Measurements from ENCODE around the gene CCL18.

GRCh38 chr17:36111068-36111490 lies 47.0 kb downstream of the CCL18 start:
- TF ChIP-seq CTCF (IDR thresholded peaks at IDR 0.05), result no peak
- TF ChIP-seq EZH2 (IDR thresholded peaks at IDR 0.05; ENCODE audit: borderline replicate concordance, insufficient read depth, low read depth, low read length, poor library complexity, severe bottlenecking), result no peak

Data from B cell (primary cell).